OCI-LY7 (cell line): ENCODE results near the gene ID2. TPM values are rescaled to one million over a fixed set of nuclear protein-coding genes. Genes with fewer than 3 reads are reported as not detected.

Source experiments
- BruUV-seq: library from RNA; stranded (reverse); fragments of 400-500 nt; replicated peaks from 2 replicates; lab custom pipeline; 2021; lab: Mats Ljungman, UMichigan
- CTCF ChIA-PET: fragments of 300-600 bp; sonication (Branson Sonifier 250); formaldehyde crosslinking; loops from one replicate; lab custom pipeline; 2022; ENCODE audit warnings: antibody characterized with exemption; ENCODE audit not compliant: unreplicated experiment; lab: Charles Lee
- POLR2A ChIA-PET: fragments of 300-600 bp; sonication (Branson Sonifier 250); formaldehyde crosslinking; loops from one replicate; lab custom pipeline; 2022; ENCODE audit warnings: antibody characterized with exemption; lab: Charles Lee
- DNase-seq: peaks from one replicate; pipeline ENCODE4 v3.0.0-alpha.2; 2015; ENCODE audit warnings: low spot score
- H2AFZ ChIP-seq: fragments of 200-600 bp; sonication (generic), shearing (Covaris generic); 2 replicates; pipeline ENCODE4 v1.6.1; 2014; ENCODE audit warnings: mild to moderate bottlenecking, antibody characterized with exemption, low read length, moderate library complexity
- H3K27ac ChIP-seq: fragments of 200-600 bp; sonication (generic); 2 replicates; pipeline ENCODE4 v1.5.1; 2014; ENCODE audit warnings: mixed run types, low read depth, mild to moderate bottlenecking, moderate library complexity, low read length, inconsistent platforms; ENCODE audit not compliant: poor library complexity, severe bottlenecking
- H3K36me3 ChIP-seq: fragments of 200-600 bp; sonication (generic); 2 replicates; pipeline ENCODE4 v1.6.1; 2014; ENCODE audit warnings: mild to moderate bottlenecking, antibody characterized with exemption, low read length, moderate library complexity, mixed read lengths; ENCODE audit not compliant: insufficient read depth
- H3K4me1 ChIP-seq: fragments of 200-600 bp; sonication (generic); 2 replicates; pipeline ENCODE4 v1.5.1; 2014; ENCODE audit warnings: mild to moderate bottlenecking, low read length; ENCODE audit not compliant: insufficient read depth, poor library complexity, severe bottlenecking
- H3K4me2 ChIP-seq: fragments of 200-600 bp; sonication (generic); 2 replicates; pipeline ENCODE4 v1.6.1; 2014; ENCODE audit warnings: mild to moderate bottlenecking, low read length
- H3K4me3 ChIP-seq: fragments of 200-600 bp; sonication (generic); 2 replicates; pipeline ENCODE4 v1.5.1; 2014; ENCODE audit warnings: mild to moderate bottlenecking, low read depth, low read length; ENCODE audit not compliant: poor library complexity, severe bottlenecking
- H3K79me2 ChIP-seq: fragments of 200-600 bp; sonication (generic); 2 replicates; pipeline ENCODE4 v1.6.1; 2016; ENCODE audit warnings: low read depth, mild to moderate bottlenecking, low read length, moderate library complexity, mixed read lengths; ENCODE audit not compliant: insufficient read depth
- H3K9me2 ChIP-seq: fragments of 200-600 bp; sonication (generic); 2 replicates; pipeline ENCODE4 v1.6.1; 2016; ENCODE audit warnings: mild to moderate bottlenecking, low read length, mixed read lengths; ENCODE audit not compliant: insufficient read depth
- H3K9me3 ChIP-seq: fragments of 200-600 bp; sonication (generic); 2 replicates; pipeline ENCODE4 v1.6.1; 2014; ENCODE audit warnings: mild to moderate bottlenecking, mixed run types, low read length, mixed read lengths
- H4K20me1 ChIP-seq: fragments of 200-600 bp; sonication (generic); 2 replicates; pipeline ENCODE4 v1.6.1; 2014; ENCODE audit warnings: mild to moderate bottlenecking, antibody characterized with exemption, low read length, moderate library complexity, mixed read lengths; ENCODE audit not compliant: insufficient read depth
- CTCF ChIP-seq: fragments of 200-600 bp; sonication (generic); conservative IDR thresholded peaks from 2 replicates; pipeline ENCODE4 v1.5.1; 2014; ENCODE audit warnings: mild to moderate bottlenecking, antibody characterized with exemption, low read length, moderate library complexity, mixed read lengths
- EZH2phosphoT487 ChIP-seq: fragments of 200-600 bp; sonication (generic); IDR thresholded peaks from 2 replicates; pipeline ENCODE4 v1.6.1; 2018; ENCODE audit warnings: low read depth, borderline replicate concordance, mild to moderate bottlenecking, mixed run types, antibody characterized with exemption, low read length, moderate library complexity, mixed read lengths
- intact Hi-C: fragments of 100-400 bp; cut with micrococcal nuclease; formaldehyde crosslinking; loops from one replicate; pipeline ENCODE4 v1.10.0; 2022; ENCODE audit not compliant: unreplicated experiment
- total RNA-seq, 2 experiments: library from RNA; depleted of rRNA in 1 of 2; stranded (reverse); fragments of >200 nt in 1 of 2; shearing (Covaris generic) in 1 of 2; gene quantifications; 2 replicates each; pipeline ENCODE4 v1.2.3, GENCODE V29; 2014 to 2022

Gene ID2
- total RNA-seq, 2 experiments from 2014 or later, result 79.3 to 498 TPM

- Histone ChIP-seq H3K79me2 (no peaks in the 10 kb centered on the region), H3K4me1 (peaks cover 21% of the 10 kb centered on the region), H4K20me1 (no peaks in the 10 kb centered on the region), H3K4me3 (no peak overlapping the region), H3K36me3 (no peaks in the 10 kb centered on the region), H3K27ac (no peak overlapping the region), H2AFZ (no peak overlapping the region), H3K9me3 (no peaks in the 10 kb centered on the region), H3K9me2 (no peaks in the 10 kb centered on the region), H3K4me2 (no peak overlapping the region)
- intact Hi-C loops, result no loop called here
- POLR2A ChIA-PET, result interaction anchor here (0.7 kb wide), 1 partner anchor 15 kb away, joined by 5 read pairs; no protein-coding TSS in a partner anchor
- BruUV-seq, result no TSS peak
- CTCF ChIA-PET, result no interaction called here
- TF ChIP-seq EZH2phosphoT487 (no peak), CTCF (no peak)
- no peak for DNase-seq
Measured at GRCh38 chr2:8657423-8658062, 24.3 kb upstream of the ID2 start.

- BruUV-seq, result no TSS peak
- Histone ChIP-seq H2AFZ (no peak overlapping the region), H3K4me1 (peaks cover 14% of the 10 kb centered on the region), H3K79me2 (no peaks in the 10 kb centered on the region), H3K9me3 (no peaks in the 10 kb centered on the region), H3K36me3 (no peaks in the 10 kb centered on the region), H3K9me2 (no peaks in the 10 kb centered on the region), H3K4me2 (no peak overlapping the region), H3K27ac (no peak overlapping the region), H4K20me1 (no peaks in the 10 kb centered on the region), H3K4me3 (no peak overlapping the region)
- TF ChIP-seq EZH2phosphoT487, result no peak
- no peak for TF ChIP-seq CTCF
- no peak for DNase-seq
- intact Hi-C loops, result no loop called here
- ChIA-PET POLR2A (no interaction called here), CTCF (no interaction called here)
Measured at GRCh38 chr2:8658064-8658862, 23.6 kb upstream of the ID2 start.
